Smooth muscle cell (in vitro differentiated cells): ENCODE measurements around the gene FA2H. TPM values are rescaled to one million over a fixed set of nuclear protein-coding genes. Genes with fewer than 3 reads are reported as not detected.

Experiments
- DNase-seq: peaks from one replicate; lab custom pipeline; 2025; ENCODE audit not compliant: unreplicated experiment; lab: John Stamatoyannopoulos, UW
- H2AFZ ChIP-seq: fragments of 200-600 bp; sonication (generic); 2 replicates; pipeline ENCODE4 v1.6.0; 2016; ENCODE audit warnings: antibody characterized with exemption, low read depth, mild to moderate bottlenecking
- H3F3A ChIP-seq: fragments of 200-600 bp; sonication (generic); 2 replicates; pipeline ENCODE4 v1.6.0; 2017; ENCODE audit warnings: antibody characterized with exemption, low read depth
- H3K27ac ChIP-seq: fragments of 200-600 bp; sonication (generic); 2 replicates; pipeline ENCODE4 v1.5.1; 2016; ENCODE audit warnings: low read depth, mild to moderate bottlenecking
- H3K27me3 ChIP-seq: fragments of 200-600 bp; sonication (generic); 2 replicates; pipeline ENCODE4 v1.6.1; 2016; ENCODE audit warnings: low read depth, mild to moderate bottlenecking
- H3K36me3 ChIP-seq: fragments of 200-600 bp; sonication (generic); 2 replicates; pipeline ENCODE4 v1.5.1; 2016; ENCODE audit warnings: low read depth
- H3K4me1 ChIP-seq: fragments of 200-600 bp; sonication (generic); 2 replicates; pipeline ENCODE4 v1.5.1; 2016; ENCODE audit warnings: low read depth
- H3K4me2 ChIP-seq: fragments of 200-600 bp; sonication (generic); 2 replicates; pipeline ENCODE4 v1.6.0; 2016; ENCODE audit warnings: mild to moderate bottlenecking
- H3K4me3 ChIP-seq: fragments of 200-600 bp; sonication (generic); 2 replicates; pipeline ENCODE4 v1.5.1; 2016; ENCODE audit warnings: mild to moderate bottlenecking
- H3K79me2 ChIP-seq: fragments of 200-600 bp; sonication (generic); 2 replicates; pipeline ENCODE4 v1.6.0; 2016; ENCODE audit warnings: low read depth, mild to moderate bottlenecking
- H3K9ac ChIP-seq: fragments of 200-600 bp; sonication (generic); 2 replicates; pipeline ENCODE4 v1.6.0; 2016; ENCODE audit warnings: low read depth
- H3K9me3 ChIP-seq: fragments of 200-600 bp; sonication (generic); replicated peaks from 2 replicates; pipeline ENCODE4 v1.5.1; 2016; ENCODE audit warnings: low read depth
- H4K20me1 ChIP-seq: fragments of 200-600 bp; sonication (generic); 2 replicates; pipeline ENCODE4 v1.6.0; 2016; ENCODE audit warnings: low read depth
- WGBS: methylation state at CpG from one replicate; pipeline ENCODE4 v1.1.7; 2016; ENCODE audit warnings: low lambda C conversion rate; 5-methylcytosine and 5-hydroxymethylcytosine counted together
- polyA plus RNA-seq: library from polyadenylated mRNA; unstranded; fragments of >200 nt; fragmentation: Nextera tagmentation; extraction: Ambion mirVana; gene quantifications from 2 replicates; pipeline ENCODE4 v1.2.1, GENCODE V29; 2016
- total RNA-seq: library from RNA; depleted of rRNA; stranded (reverse); fragments of >200 nt; gene quantifications from 2 replicates; pipeline ENCODE4 v1.2.3, GENCODE V29; 2014
- TF ChIP-seq, protein P1 (sequence below): fragments of 200-600 bp; sonication (generic); IDR thresholded peaks from 2 replicates; pipeline ENCODE4 v1.5.1; 2017; ENCODE audit warnings: borderline replicate concordance, mild to moderate bottlenecking, antibody characterized with exemption; ENCODE audit not compliant: insufficient read depth, poor library complexity, severe bottlenecking

The FA2H gene
- total and polyA plus RNA-seq, 2 experiments from 2014 or later: not detected

DNA sequence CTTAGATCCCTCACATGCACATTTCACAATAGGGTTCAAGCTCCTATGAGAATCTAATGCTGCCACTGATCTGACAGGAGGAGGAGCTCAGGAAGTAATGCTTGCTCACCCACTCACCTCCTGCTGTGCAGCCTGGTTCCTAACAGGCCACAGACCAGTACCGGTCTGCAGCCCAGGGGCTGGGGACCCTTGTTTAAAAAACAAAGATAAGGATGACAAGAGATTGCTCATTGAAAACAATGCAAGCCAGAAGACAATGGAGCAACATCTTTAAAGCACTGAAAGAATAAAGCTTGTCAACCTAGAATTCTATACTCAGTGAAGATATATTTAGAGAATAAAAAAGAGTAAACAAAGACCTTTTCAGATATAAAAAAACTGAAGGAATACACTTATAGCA lies 22.8 kb upstream of the FA2H start:
- no peak overlapping the region for H3K27ac ChIP-seq
- no peak overlapping the region for H2AFZ ChIP-seq
- 79% methylated on average over 1 of the region's 1 CpG for WGBS

DNA sequence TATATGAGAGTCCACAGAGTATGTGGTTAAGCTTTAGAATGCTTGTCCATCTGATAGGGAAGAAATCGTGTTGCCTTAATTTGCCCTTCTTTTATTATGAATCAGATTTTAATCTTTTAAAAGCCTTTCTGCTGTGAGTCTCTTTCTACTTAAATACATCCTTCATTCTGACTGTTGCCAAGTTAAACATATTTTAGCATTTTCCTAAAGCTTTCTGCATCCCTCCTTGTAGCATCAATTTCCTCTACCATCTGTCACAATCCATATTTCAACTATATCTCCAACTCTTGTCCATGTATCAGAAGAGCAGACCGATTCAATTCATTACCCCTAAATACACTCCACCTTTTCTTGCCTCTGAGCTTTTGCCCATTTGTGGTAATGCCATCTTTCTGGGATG lies 20.5 kb upstream of the FA2H start:
- H3K27me3 ChIP-seq: no peaks in the 10 kb centered on the region
- no peak for DNase-seq
- H3K9ac ChIP-seq: no peak overlapping the region
- no peak overlapping the region for H3K4me2 ChIP-seq
- no peaks in the 10 kb centered on the region for H3K36me3 ChIP-seq
- H2AFZ ChIP-seq: no peak overlapping the region
- H3K4me3 ChIP-seq: no peak overlapping the region
- H3K79me2 ChIP-seq: no peaks in the 10 kb centered on the region
- H3K9me3 ChIP-seq: no peaks in the 10 kb centered on the region
- H3F3A ChIP-seq: no peaks in the 10 kb centered on the region
- no peak overlapping the region for H3K27ac ChIP-seq
- 86% methylated on average over 2 of the region's 2 CpGs for WGBS
- no peaks in the 10 kb centered on the region for H3K4me1 ChIP-seq
- TF ChIP-seq, protein P1, sequence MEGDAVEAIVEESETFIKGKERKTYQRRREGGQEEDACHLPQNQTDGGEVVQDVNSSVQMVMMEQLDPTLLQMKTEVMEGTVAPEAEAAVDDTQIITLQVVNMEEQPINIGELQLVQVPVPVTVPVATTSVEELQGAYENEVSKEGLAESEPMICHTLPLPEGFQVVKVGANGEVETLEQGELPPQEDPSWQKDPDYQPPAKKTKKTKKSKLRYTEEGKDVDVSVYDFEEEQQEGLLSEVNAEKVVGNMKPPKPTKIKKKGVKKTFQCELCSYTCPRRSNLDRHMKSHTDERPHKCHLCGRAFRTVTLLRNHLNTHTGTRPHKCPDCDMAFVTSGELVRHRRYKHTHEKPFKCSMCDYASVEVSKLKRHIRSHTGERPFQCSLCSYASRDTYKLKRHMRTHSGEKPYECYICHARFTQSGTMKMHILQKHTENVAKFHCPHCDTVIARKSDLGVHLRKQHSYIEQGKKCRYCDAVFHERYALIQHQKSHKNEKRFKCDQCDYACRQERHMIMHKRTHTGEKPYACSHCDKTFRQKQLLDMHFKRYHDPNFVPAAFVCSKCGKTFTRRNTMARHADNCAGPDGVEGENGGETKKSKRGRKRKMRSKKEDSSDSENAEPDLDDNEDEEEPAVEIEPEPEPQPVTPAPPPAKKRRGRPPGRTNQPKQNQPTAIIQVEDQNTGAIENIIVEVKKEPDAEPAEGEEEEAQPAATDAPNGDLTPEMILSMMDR: no peak
- H4K20me1 ChIP-seq: no peaks in the 10 kb centered on the region

More for the DNA sequence above, 22.8 kb upstream of the FA2H start:
- TF ChIP-seq, protein P1: no peak
- no peaks in the 10 kb centered on the region for H3K36me3 ChIP-seq
- H3K4me2 ChIP-seq: no peak overlapping the region
- no peaks in the 10 kb centered on the region for H3K9me3 ChIP-seq
- no peak for DNase-seq
- no peak overlapping the region for H3K9ac ChIP-seq
- H3K4me1 ChIP-seq: no peaks in the 10 kb centered on the region
- H3K27me3 ChIP-seq: no peaks in the 10 kb centered on the region
- H4K20me1 ChIP-seq: no peaks in the 10 kb centered on the region
- H3K79me2 ChIP-seq: no peaks in the 10 kb centered on the region
- no peaks in the 10 kb centered on the region for H3F3A ChIP-seq
- H3K4me3 ChIP-seq: no peak overlapping the region

DNA sequence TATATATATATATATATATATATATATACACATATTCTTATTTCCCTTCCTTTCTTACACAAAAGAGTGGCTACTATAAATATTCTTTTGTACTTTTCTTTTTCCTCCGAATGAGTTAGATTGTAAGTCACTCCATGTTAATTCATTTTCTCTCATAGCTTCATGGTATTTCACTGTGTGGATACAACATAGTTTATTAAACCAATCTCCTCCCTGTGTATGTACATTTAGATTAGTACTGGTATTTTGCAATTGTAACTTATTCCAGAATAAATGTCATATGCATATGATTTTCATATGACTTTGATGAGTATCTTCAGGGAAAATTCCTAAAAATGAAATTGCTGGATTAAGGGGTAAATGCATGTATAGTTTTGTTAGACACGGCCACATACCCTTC lies 20.0 kb upstream of the FA2H start:
- Histone ChIP-seq H3K27ac (no peak overlapping the region), H3K4me2 (no peak overlapping the region), H4K20me1 (no peaks in the 10 kb centered on the region), H3K4me1 (no peaks in the 10 kb centered on the region), H3K36me3 (no peaks in the 10 kb centered on the region), H2AFZ (no peak overlapping the region), H3K79me2 (no peaks in the 10 kb centered on the region), H3F3A (no peaks in the 10 kb centered on the region), H3K9ac (no peak overlapping the region), H3K27me3 (no peaks in the 10 kb centered on the region), H3K4me3 (no peak overlapping the region), H3K9me3 (no peaks in the 10 kb centered on the region)
- no peak for DNase-seq
- TF ChIP-seq, protein P1: no peak
- 45% methylated on average over 2 of the region's 2 CpGs for WGBS

DNA sequence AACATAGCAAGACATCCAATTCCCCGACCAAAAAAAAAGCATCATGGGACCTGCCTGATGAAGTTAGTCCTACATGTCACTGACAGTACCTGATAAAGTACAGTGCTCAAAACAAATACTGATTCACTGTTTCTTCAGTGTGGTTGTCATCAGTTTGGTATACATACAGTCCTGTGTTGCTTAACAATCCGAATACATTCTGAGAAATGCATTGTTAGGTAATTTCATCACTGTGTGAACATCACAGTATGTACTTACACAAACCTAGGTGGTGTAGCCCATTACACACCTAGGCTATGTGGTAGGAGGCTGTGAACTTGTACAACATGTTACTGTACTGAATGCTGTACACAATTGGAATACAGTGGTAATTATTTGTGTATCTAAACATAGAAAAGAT lies 19.0 kb upstream of the FA2H start:
- no peak overlapping the region for H2AFZ ChIP-seq
- no peaks in the 10 kb centered on the region for H3K36me3 ChIP-seq
- H3F3A ChIP-seq: no peaks in the 10 kb centered on the region
- no peaks in the 10 kb centered on the region for H3K27me3 ChIP-seq
- WGBS: 87% methylated on average over 2 of the region's 2 CpGs
- no peaks in the 10 kb centered on the region for H3K79me2 ChIP-seq
- TF ChIP-seq, protein P1: no peak
- H3K4me3 ChIP-seq: no peak overlapping the region
- no peak for DNase-seq
- H3K4me2 ChIP-seq: no peak overlapping the region
- no peaks in the 10 kb centered on the region for H4K20me1 ChIP-seq
- H3K27ac ChIP-seq: no peak overlapping the region
- no peaks in the 10 kb centered on the region for H3K9me3 ChIP-seq
- H3K4me1 ChIP-seq: no peaks in the 10 kb centered on the region
- H3K9ac ChIP-seq: no peak overlapping the region
